Placental epithelial cell (primary cell): ENCODE data around the gene CFAP210. TPM values are rescaled to one million over a fixed set of nuclear protein-coding genes. Genes with fewer than 3 reads are reported as not detected.

ENCODE experiments used
- small RNA-seq: library from RNA; depleted of rRNA; stranded (forward); fragments of <200 nt; gene quantifications from one replicate; pipeline ENCODE3, GENCODE V24; 2012
- total RNA-seq: library from RNA; depleted of rRNA; stranded (reverse); fragments of >200 nt; gene quantifications from 2 replicates; pipeline ENCODE4 v1.2.3, GENCODE V29; 2012

The CFAP210 gene, protein sequence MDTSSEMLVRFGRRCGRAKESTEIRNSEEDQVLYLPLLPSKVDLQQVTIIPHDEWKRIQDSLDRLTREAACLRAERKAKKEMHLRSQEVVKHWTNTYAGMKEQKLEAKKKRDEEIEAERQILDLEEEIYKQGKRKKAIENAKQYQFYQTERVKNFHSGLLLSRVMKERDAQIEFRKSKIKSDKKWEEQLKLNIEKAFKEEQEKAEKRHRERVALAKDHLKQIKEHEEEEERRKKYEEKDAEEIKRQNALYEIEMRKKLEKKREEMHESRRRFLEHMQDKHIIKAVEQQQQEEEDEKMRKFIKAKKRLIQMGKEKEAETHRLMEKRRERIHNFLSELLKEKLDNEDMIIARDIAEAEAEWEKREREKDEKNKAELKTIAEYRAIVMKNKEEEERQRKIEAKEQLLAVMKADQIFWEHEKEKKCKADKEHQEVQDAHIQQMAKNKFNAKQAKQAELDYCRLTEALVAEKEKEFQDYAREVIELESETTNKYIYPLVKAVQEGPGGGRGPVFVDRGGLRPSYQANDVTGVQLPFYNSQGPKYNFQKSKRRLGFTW
- not detected in 2 replicates for total RNA-seq

DNA sequence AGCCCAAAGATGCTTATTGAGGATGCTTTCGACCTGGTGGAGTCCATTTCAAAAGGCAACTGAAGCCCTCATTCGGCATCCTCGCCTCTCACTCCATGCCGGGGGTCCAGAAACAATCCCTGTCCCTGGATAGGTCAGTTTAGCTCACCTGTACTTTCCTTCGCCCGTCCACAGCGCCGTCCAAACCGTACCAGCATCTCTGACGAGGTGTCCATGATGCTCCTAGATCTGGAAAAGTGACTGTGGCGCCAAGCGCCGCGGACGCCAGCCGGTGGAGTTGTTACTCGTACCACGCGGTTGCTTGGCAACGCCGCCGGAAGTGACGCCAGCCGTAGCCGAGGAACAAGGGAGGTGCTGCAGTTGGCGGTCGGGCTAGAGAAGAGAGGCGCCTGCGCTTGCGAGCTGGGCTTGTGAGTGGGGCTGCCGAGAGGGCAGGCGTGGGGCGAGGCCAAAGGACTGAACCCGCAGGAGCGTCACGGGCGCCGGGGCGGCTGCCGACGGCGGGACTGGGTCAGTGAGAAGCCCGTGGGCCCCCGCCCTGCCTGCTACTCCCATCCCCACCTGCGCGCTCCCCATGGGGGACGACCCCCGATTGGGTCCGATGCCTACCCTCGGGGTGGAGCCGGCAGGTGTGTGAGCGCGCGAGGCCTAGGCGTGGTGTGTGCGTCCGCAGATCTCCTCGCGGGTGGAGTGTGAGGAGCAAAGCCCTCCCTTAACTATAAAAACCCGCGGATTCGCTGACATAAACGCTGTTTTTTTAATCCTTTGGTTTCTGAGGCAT is at the start of gene CFAP210, which contains the start of gene PHOSPHO2:
Gene CFAP210, minus strand, starts transcription at position 293 of the 781 bp plus-strand sequence. Its CDS starts 78 bp downstream, at position 215.
Gene PHOSPHO2, plus strand, starts transcription at position 357 of the 781 bp plus-strand sequence. CDS start 6,503 bp downstream, outside the sequence.

Small RNA genes lying within 50 kb of the gene (small RNA-seq; reads per million reads assigned to genes)
- not detected for gene RF00432

Other genes with a start within 250 kb of the CFAP210 start
- 2.0 and 5.1 TPM in 2 replicates for gene BBS5, start 214.9 kb downstream of the CFAP210 start, total RNA-seq
- gene KLHL41, start 184.7 kb downstream of the CFAP210 start, total RNA-seq = 0.33 and 1.2 TPM in 2 replicates
- gene FASTKD1, start 120.5 kb downstream of the CFAP210 start, total RNA-seq = 16.1 and 27.3 TPM in 2 replicates
- 21.6 and 23.4 TPM in 2 replicates for gene PPIG, start 110.1 kb downstream of the CFAP210 start, total RNA-seq
- 1.2 and 1.3 TPM in 2 replicates for gene PHOSPHO2, start 64 bp upstream of the CFAP210 start, total RNA-seq
- 0.22 and 1.2 TPM in 2 replicates for gene KLHL23, start 39.4 kb upstream of the CFAP210 start, total RNA-seq
- gene SSB, start 104.5 kb upstream of the CFAP210 start, total RNA-seq = 38.8 and 54.6 TPM in 2 replicates
- 21.6 and 35.6 TPM in 2 replicates for gene METTL5, start 130.5 kb upstream of the CFAP210 start, total RNA-seq
- gene UBR3, start 133.0 kb upstream of the CFAP210 start, total RNA-seq = 31.0 and 31.7 TPM in 2 replicates